SU-DHL-6 (cell line): ENCODE results near the gene ATP8A2.

ENCODE experiments used
- EZH2phosphoT487 ChIP-seq: fragments of 200-600 bp; sonication (generic), shearing (Covaris generic); conservative IDR thresholded peaks from 2 replicates; pipeline ENCODE4 v1.6.1; 2018; ENCODE audit warnings: mild to moderate bottlenecking, antibody characterized with exemption, low read length, moderate library complexity, mixed read lengths
- TF ChIP-seq, protein P1 (sequence below): fragments of 200-600 bp; sonication (generic); IDR thresholded peaks from one replicate; pipeline ENCODE4 v1.5.1; 2017; ENCODE audit warnings: antibody characterized with exemption, mild to moderate bottlenecking, low read length, moderate library complexity; ENCODE audit not compliant: insufficient read depth, poor library complexity, severe bottlenecking

DNA sequence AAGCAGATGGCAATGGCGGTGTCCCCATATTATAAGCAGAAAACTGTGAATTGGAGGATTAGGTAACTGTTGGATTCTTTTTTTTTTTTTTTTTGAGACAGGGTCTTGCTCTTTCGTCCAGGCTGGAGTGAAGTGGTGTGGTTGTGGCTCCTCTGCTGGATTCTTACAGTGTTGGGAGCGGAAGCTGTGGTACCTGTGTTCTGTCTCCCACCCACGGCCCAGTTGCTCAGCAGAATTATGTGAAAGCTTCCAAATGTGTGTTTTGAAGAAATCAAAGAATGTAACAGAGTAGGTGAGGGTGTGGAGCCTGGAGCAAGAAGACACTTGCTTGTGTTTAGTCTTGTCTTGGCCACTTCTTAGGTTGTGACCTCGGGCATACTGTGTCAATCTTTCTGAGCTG is 384.5 kb downstream of the ATP8A2 start:
- TF ChIP-seq, protein P1, sequence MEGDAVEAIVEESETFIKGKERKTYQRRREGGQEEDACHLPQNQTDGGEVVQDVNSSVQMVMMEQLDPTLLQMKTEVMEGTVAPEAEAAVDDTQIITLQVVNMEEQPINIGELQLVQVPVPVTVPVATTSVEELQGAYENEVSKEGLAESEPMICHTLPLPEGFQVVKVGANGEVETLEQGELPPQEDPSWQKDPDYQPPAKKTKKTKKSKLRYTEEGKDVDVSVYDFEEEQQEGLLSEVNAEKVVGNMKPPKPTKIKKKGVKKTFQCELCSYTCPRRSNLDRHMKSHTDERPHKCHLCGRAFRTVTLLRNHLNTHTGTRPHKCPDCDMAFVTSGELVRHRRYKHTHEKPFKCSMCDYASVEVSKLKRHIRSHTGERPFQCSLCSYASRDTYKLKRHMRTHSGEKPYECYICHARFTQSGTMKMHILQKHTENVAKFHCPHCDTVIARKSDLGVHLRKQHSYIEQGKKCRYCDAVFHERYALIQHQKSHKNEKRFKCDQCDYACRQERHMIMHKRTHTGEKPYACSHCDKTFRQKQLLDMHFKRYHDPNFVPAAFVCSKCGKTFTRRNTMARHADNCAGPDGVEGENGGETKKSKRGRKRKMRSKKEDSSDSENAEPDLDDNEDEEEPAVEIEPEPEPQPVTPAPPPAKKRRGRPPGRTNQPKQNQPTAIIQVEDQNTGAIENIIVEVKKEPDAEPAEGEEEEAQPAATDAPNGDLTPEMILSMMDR: no peak
- no peak for TF ChIP-seq EZH2phosphoT487
